ENCODE data around the gene PRKAG3. TPM values are rescaled to one million over a fixed set of nuclear protein-coding genes. Genes with fewer than 3 reads are reported as not detected.

The PRKAG3 gene
- total RNA-seq, 1 experiment from 2014 or later = not detected

DNA sequence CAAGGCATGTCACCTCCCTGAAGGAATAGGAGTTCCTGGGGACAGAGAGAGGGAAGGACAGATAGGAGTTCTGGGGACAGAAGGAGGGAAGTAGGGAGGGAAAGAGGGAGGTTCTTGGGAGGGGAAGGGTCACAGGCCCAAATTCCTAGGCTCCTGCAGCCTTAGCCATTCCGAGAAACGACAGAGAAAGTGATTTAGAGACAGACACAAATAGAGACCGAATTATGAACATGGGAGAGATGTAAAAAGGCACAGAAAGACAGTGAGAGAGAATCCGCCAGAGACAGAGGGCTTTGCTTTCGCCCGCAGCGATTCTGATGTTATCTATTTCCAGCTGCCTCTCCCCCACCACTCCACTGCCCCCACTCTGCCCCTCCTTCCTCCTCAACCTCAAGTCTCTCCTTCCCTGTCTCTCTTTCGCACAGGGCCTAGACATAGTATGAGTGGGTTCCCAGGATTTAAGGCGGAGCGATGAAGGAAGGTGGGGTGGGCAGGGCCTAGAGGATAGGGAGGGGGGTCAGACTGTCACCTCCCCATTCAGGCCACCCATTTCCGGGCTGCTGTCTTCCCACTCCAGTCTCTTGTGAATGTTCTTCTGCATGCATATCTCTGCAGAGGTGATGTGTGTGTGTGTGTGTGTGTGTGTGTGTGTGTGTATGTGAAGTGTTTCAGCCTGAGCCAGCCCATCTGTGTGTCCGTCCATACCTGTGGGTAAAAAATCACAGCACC lies 24.7 kb upstream of the PRKAG3 start:
- Histone ChIP-seq H3K27ac (ENCODE audit: low read depth, low read length, poor library complexity, severe bottlenecking) (no peak overlapping the region), H3K36me3 (ENCODE audit: insufficient read depth, low read length, poor library complexity, severe bottlenecking) (no peaks in the 10 kb centered on the region), H3K9me3 (ENCODE audit: low read depth, low read length, poor library complexity, severe bottlenecking) (no peaks in the 10 kb centered on the region), H3K4me3 (ENCODE audit: low read depth, low read length, poor library complexity, severe bottlenecking) (no peak overlapping the region), H3K4me1 (ENCODE audit: insufficient read depth, low read length, poor library complexity, severe bottlenecking) (peaks cover 12% of the 10 kb centered on the region), H3K27me3 (replicated peaks; ENCODE audit: insufficient read depth, low read depth, low read length, poor library complexity) (peaks cover 23% of the 10 kb centered on the region)
- intact Hi-C loops (cut with micrococcal nuclease; ENCODE audit: unreplicated experiment) = loop anchor here (10.0 kb wide), 2 partner anchors 298 to 438 kb away; no protein-coding TSS in a partner anchor
- no TSS peak for BruUV-seq (replicated peaks)
- no peak for DNase-seq (ENCODE audit: low spot score)
- ChIA-PET CTCF (no interaction called here), POLR2A (ENCODE audit: low non-redundant PET) (no interaction called here)
- TF ChIP-seq, protein P1, sequence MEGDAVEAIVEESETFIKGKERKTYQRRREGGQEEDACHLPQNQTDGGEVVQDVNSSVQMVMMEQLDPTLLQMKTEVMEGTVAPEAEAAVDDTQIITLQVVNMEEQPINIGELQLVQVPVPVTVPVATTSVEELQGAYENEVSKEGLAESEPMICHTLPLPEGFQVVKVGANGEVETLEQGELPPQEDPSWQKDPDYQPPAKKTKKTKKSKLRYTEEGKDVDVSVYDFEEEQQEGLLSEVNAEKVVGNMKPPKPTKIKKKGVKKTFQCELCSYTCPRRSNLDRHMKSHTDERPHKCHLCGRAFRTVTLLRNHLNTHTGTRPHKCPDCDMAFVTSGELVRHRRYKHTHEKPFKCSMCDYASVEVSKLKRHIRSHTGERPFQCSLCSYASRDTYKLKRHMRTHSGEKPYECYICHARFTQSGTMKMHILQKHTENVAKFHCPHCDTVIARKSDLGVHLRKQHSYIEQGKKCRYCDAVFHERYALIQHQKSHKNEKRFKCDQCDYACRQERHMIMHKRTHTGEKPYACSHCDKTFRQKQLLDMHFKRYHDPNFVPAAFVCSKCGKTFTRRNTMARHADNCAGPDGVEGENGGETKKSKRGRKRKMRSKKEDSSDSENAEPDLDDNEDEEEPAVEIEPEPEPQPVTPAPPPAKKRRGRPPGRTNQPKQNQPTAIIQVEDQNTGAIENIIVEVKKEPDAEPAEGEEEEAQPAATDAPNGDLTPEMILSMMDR (conservative IDR thresholded peaks at IDR 0.05; ENCODE audit: low read depth, low read length) = no peak

DNA sequence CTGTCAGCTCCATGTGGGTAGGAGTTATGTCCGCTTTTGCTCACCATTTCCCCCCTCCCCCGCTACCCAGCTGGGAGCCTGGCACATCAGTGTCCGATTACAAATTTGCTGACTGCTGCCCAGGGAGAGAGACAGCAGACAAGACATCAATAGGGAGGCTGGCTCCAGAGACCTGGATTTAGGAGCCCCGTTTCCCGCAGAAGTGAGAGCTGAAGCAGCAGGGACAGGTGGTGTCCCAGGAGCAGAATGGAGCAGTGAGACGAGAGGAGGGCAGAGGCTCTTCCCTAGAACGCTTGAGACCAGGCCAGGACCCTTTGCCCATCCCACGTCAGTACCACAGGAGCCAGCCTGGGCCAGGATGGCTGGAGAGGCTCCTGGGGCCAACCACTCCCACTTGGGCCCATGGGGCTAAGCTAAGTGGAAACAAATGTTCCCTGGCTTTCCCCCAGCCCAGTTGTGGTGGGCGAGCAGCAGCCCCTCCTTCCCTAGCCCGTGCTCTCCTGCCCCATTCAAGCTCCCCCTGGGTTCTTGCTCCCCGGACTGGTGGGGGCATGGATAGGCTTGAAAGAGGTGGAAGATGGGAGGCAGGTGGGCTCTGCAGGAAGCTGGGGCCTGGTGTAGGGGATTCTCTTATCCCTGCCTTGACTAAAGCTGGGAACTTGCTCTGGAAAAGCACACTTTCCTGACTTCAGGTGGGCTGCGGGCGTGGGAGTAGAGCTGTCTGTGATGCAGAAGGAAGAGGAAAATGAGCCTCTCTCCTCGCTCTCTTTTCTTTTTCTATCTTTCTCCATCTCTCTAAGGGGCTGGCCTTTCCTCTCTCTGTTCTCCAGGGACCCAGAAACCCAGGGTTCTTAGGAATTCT lies 23.9 kb upstream of the PRKAG3 start:
- no peak for DNase-seq (ENCODE audit: low spot score)
- no peak for TF ChIP-seq EZH2 (IDR thresholded peaks at IDR 0.05; ENCODE audit: borderline replicate concordance, low read depth, low read length, poor library complexity, severe bottlenecking)
- TF ChIP-seq, protein P1 (conservative IDR thresholded peaks at IDR 0.05; ENCODE audit: low read depth, low read length) = no peak
- H3K4me3 ChIP-seq (ENCODE audit: low read depth, low read length, poor library complexity, severe bottlenecking) = no peak overlapping the region
- no peaks in the 10 kb centered on the region for H3K36me3 ChIP-seq (ENCODE audit: insufficient read depth, low read length, poor library complexity, severe bottlenecking)
- intact Hi-C loops (cut with micrococcal nuclease; ENCODE audit: unreplicated experiment) = loop anchor here (10.0 kb wide), 2 partner anchors 299 to 439 kb away; no protein-coding TSS in a partner anchor
- ChIA-PET CTCF (no interaction called here), POLR2A (ENCODE audit: low non-redundant PET) (no interaction called here)
- no peak overlapping the region for H3K27ac ChIP-seq (ENCODE audit: low read depth, low read length, poor library complexity, severe bottlenecking)
- peaks cover 9% of the 10 kb centered on the region for H3K4me1 ChIP-seq (ENCODE audit: insufficient read depth, low read length, poor library complexity, severe bottlenecking)
- H3K9me3 ChIP-seq (ENCODE audit: low read depth, low read length, poor library complexity, severe bottlenecking) = no peaks in the 10 kb centered on the region
- H3K27me3 ChIP-seq (replicated peaks; ENCODE audit: insufficient read depth, low read depth, low read length, poor library complexity) = peaks cover 23% of the 10 kb centered on the region
- no TSS peak for BruUV-seq (replicated peaks)

DNA sequence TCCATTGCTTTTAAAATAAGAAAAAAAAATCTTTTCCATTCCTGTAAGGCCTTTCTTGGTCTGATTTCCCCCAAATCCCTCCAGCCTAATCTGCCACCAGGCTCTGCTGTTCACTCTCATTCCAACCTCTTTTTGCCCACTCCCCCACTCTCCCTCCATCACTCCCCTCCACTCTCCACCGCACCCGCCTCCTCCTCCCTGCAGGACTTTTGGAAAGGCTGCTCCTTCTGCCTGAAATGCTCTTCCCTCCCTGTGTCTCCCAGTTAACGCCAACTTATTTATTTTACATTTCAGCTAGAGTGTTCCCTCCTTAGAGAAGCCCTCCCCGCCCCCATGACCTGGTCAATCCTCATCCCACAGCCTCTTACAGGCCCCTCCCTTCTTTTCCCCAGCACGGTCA lies 23.3 kb upstream of the PRKAG3 start:
- Histone ChIP-seq H3K4me1 (ENCODE audit: insufficient read depth, low read length, poor library complexity, severe bottlenecking) (peaks cover 5% of the 10 kb centered on the region), H3K27me3 (replicated peaks; ENCODE audit: insufficient read depth, low read depth, low read length, poor library complexity) (peaks cover 16% of the 10 kb centered on the region), H3K27ac (ENCODE audit: low read depth, low read length, poor library complexity, severe bottlenecking) (no peak overlapping the region), H3K4me3 (ENCODE audit: low read depth, low read length, poor library complexity, severe bottlenecking) (no peak overlapping the region), H3K36me3 (ENCODE audit: insufficient read depth, low read length, poor library complexity, severe bottlenecking) (no peaks in the 10 kb centered on the region), H3K9me3 (ENCODE audit: low read depth, low read length, poor library complexity, severe bottlenecking) (no peaks in the 10 kb centered on the region)
- TF ChIP-seq EZH2 (IDR thresholded peaks at IDR 0.05; ENCODE audit: borderline replicate concordance, low read depth, low read length, poor library complexity, severe bottlenecking) = no peak
- TF ChIP-seq, protein P1 (conservative IDR thresholded peaks at IDR 0.05; ENCODE audit: low read depth, low read length) = no peak
- ChIA-PET CTCF (no interaction called here), POLR2A (ENCODE audit: low non-redundant PET) (no interaction called here)
- intact Hi-C loops (cut with micrococcal nuclease; ENCODE audit: unreplicated experiment) = loop anchor here (5.0 to 10.0 kb wide), 3 partner anchors 127 to 440 kb away; no protein-coding TSS in a partner anchor
- no TSS peak for BruUV-seq (replicated peaks)
- DNase-seq (ENCODE audit: low spot score) = no peak
